IPS DF 6.9 (cell line): ENCODE results near the gene PRSS53.

Source experiments
- DNase-seq: peaks from one replicate; pipeline ENCODE4 v3.0.0-alpha.2; 2013; ENCODE audit warnings: low read depth, low spot score
- H3K27ac ChIP-seq: one replicate; pipeline ENCODE4 v1.5.1; 2013; ENCODE audit warnings: low read length, control low read depth
- H3K27me3 ChIP-seq: 2 replicates; pipeline ENCODE4 v1.6.1; 2013; ENCODE audit warnings: mild to moderate bottlenecking, low read length; ENCODE audit not compliant: control insufficient read depth, insufficient read depth
- H3K36me3 ChIP-seq: 2 replicates; pipeline ENCODE4 v1.6.1; 2013; ENCODE audit warnings: low read length; ENCODE audit not compliant: control insufficient read depth, insufficient read depth
- H3K4me1 ChIP-seq: 2 replicates; pipeline ENCODE4 v1.6.1; 2013; ENCODE audit warnings: low read length; ENCODE audit not compliant: control insufficient read depth, insufficient read depth
- H3K4me3 ChIP-seq: 2 replicates; pipeline ENCODE4 v1.5.1; 2013; ENCODE audit warnings: mild to moderate bottlenecking, low read length
- H3K9me3 ChIP-seq: 2 replicates; pipeline ENCODE4 v1.6.1; 2013; ENCODE audit warnings: low read length, inconsistent platforms; ENCODE audit not compliant: control insufficient read depth, insufficient read depth
- WGBS: extraction: QIAGEN DNeasy Blood & Tissue Kit; methylation state at CpG from one replicate; pipeline ENCODE4 v1.1.7; 2013; ENCODE audit warnings: mixed read lengths, missing lambda C conversion rate; ENCODE audit not compliant: insufficient read length, insufficient coverage; 5-methylcytosine and 5-hydroxymethylcytosine counted together

Gene PRSS53

DNA sequence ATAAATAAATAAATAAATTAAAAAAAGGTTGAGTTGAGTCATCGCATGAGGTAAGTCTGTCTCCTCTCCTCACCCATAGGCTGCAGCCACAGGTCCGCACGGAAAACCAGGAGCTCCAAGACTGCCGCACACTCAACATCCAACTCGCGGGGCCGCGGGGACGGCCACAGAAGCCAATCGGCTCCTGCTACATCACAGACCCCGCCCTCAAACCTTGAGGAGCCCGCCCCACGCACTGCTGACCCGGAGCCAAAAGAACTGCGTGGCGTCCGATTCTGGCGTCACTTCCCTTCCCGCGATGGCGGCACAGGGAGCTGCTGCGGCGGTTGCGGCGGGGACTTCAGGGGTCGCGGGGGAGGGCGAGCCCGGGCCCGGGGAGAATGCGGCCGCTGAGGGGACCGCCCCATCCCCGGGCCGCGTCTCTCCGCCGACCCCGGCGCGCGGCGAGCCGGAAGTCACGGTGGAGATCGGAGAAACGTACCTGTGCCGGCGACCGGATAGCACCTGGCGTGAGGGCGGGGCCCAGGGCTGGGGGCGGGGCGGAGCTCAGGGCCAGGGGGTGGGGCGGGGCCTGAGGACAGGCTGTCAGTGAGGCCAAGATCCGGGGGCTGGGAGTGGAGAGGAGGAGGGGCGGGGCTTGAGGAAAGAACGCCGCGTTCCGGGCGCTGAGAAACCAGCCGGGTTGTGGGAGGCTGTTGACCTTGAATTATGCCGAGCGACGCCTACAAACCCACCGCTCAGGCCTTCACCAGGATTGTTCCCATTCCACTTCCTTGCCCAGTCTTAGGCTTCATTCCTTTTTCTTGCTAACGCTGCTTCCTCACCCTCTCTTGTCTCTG lies 28.9 kb upstream of the PRSS53 start, which contains the start of gene KAT8:
TSS of gene KAT8 (plus strand) at position 281 of the 839 bp plus-strand sequence. CDS start at position 299, 18 bp downstream.
- DNase-seq: no peak
- WGBS: no CpG with 5 or more reads among the region's 68 CpGs
- Histone ChIP-seq H3K27ac (no peak within 1 kb of the TSS), H3K4me1 (no peaks in the 10 kb centered on the region), H3K4me3 (peak within 1 kb of the TSS; percentile 75; the same call in 1 of the 2 replicates), H3K9me3 (no peaks in the 10 kb centered on the region), H3K36me3 (peaks cover 10% of the 10 kb centered on the region), H3K27me3 (no peaks in the 10 kb centered on the region)

DNA sequence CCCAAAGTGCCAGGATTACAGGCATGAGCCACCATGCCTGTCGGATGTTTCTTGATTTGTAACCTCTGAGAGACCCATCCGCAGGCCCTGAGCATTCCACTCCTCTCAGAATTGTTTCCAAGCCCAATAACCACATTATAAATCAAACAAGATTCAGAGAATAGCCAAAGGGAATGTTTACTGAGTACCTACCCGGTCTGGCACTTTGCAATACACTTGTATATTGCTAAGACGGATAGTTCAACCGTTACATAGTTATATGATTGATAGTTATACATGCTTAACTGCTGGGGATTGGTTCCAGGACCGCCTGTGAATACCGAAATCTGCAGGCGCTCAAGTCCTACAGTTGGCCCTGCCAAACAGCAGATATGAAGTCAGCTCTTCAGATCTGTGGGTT lies 25.7 kb upstream of the PRSS53 start:
- no peak for DNase-seq
- no peak overlapping the region for H3K27ac ChIP-seq
- WGBS: no CpG with 5 or more reads among the region's 8 CpGs
- peaks cover 7% of the 10 kb centered on the region for H3K36me3 ChIP-seq
- no peak overlapping the region for H3K4me3 ChIP-seq
- no peaks in the 10 kb centered on the region for H3K27me3 ChIP-seq
- H3K9me3 ChIP-seq: no peaks in the 10 kb centered on the region
- H3K4me1 ChIP-seq: no peaks in the 10 kb centered on the region

DNA sequence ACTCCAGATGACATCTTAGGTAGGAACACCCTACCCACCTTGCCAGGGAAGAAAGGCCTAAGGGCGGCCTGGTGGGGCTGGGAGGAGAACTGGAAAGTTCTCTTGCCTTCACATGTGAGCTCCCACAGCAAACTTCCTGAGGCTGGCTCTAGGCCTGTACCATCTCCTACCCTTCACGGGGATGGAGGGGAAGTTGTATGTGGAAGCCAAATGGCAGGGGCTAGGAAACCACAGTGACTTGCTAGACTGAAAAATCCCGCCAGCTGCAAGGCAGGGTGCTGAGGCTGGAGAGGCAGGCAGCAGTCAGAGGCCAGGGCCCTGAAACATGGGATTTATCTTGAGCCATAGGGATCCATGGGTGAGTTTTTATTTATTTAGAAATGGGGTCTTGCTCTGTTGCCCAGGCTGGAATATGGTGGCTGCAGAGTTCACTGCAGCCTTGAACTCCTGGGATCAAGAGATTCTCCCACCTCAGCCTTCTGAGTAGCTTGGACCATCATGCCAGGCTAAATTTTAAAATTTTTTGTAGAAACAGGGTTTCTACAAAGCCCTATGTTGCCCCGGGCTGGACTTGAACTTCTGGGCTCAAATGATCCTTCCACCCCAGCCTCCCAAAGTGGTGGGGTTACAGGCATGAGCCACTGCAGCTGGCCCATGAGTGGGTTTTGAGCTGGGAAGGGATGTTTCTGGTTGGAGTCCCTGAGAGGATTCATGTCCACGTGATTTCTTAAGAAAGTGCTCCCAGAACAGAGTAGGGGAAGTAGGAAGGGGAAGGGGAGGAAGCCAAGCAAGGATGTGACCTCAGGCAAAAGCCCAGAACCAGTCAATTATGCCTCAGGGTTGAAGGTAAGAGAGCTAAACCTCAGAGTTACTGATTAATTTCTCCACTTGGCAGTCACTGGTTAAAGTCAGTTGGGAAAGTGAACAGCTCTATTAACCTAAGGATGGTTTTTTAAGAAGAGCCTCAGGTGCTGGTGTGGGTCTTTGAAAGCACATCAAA lies 24.7 kb upstream of the PRSS53 start:
- H3K27ac ChIP-seq: no peak overlapping the region
- no CpG with 5 or more reads among the region's 5 CpGs for WGBS
- DNase-seq: no peak
- H3K36me3 ChIP-seq: peaks cover 7% of the 10 kb centered on the region
- no peaks in the 10 kb centered on the region for H3K9me3 ChIP-seq
- H3K4me1 ChIP-seq: 0 out of 2 replicates have a peak, but pooled peaks cover 2% of the 10 kb centered on the region
- no peak overlapping the region for H3K4me3 ChIP-seq
- no peaks in the 10 kb centered on the region for H3K27me3 ChIP-seq

DNA sequence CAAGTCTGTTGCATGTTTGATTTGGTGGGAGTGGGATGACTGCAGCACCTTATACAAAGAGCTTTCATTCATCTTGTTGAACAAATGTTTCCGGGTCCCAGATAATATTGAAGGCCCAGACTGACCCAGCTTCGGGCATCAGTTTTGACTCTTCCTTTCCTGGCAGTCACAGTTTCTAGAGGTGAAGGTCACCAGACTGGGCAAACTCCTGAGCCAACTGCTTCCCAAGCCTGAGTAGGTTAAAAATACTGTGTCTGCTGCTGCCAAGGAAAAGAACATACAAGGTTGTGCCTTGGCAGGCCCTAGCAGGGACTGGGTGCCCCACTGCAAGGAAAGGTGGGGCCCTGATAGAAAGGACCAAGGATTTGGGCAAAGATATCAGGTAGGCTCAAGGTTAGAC lies 24.0 kb upstream of the PRSS53 start:
- no CpG with 5 or more reads among the region's 2 CpGs for WGBS
- no peaks in the 10 kb centered on the region for H3K9me3 ChIP-seq

DNA sequence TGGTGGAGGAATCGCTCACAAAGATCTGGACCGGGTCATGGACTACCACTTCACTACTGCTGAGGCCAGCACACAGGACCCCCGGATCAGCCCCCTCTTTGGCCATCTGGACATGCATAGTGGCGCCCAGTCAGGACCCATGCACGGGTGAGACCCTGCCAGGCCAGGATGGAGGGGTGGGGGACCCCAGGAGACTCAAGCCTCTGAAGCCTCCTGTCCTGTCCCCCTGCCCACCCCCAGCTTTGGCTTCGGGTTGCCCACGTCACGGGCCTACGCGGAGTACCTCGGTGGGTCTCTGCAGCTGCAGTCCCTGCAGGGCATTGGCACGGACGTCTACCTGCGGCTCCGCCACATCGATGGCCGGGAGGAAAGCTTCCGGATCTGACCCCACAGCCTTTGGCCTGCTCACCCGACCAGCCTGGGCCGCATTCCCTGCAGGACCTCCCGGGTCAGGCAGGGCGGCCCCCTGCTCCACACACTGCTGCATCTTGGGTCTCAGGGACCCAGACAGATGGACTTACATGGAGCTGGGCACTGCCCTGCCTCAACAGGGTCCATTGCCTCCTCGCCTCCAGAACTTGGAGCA lies 23.2 kb upstream of the PRSS53 start:
- no CpG with 5 or more reads among the region's 23 CpGs for WGBS

More for the DNA sequence above, 24.0 kb upstream of the PRSS53 start:
- no peak overlapping the region for H3K4me3 ChIP-seq
- peaks cover 7% of the 10 kb centered on the region for H3K36me3 ChIP-seq
- H3K27me3 ChIP-seq: no peaks in the 10 kb centered on the region
- DNase-seq: no peak
- 0 out of 2 replicates have a peak, but pooled peaks cover 2% of the 10 kb centered on the region for H3K4me1 ChIP-seq
- no peak overlapping the region for H3K27ac ChIP-seq

DNA sequence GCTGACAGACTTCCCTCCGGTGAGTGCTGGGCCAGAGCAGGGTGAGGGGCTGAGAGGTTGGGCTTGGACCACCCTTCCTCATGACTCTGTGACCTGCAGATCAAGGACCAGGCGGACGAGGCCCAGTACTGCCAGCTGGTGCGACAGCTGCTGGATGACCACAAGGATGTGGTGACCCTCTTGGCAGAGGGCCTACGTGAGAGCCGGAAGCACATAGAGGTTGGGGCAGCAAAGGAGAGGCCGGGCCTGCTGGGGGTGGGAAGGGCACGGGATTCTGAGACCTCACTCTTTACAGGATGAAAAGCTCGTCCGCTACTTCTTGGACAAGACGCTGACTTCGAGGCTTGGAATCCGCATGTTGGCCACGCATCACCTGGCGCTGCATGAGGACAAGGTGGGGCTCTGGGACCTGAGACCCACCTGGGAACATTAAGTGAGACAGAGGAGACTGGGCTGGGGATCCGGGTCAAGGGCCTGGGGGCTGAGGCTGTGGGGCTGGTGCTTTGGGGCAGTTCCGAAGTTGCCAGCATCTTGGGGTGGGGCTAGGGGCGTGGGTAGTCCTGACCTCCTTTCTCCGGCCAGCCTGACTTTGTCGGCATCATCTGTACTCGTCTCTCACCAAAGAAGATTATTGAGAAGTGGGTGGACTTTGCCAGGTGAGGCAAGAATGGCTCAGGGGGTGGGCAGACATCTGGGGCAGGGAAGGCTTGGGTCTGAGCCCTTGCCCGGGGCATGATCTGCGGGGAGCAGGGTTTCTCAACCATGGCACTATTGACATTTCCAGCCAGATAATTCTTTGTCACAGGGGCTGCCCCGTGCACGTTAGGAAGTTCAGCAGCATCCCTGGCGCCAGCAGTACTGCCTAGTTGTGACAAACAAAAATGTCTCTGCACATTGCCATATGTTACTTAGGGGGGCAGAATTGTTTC lies 21.6 kb upstream of the PRSS53 start:
- H3K4me3 ChIP-seq: no peak overlapping the region
- H3K27me3 ChIP-seq: no peaks in the 10 kb centered on the region
- H3K9me3 ChIP-seq: no peaks in the 10 kb centered on the region
- peaks cover 7% of the 10 kb centered on the region for H3K36me3 ChIP-seq
- peaks cover 4% of the 10 kb centered on the region for H3K4me1 ChIP-seq
- no peak for DNase-seq
- WGBS: no CpG with 5 or more reads among the region's 26 CpGs
- no peak overlapping the region for H3K27ac ChIP-seq

More for the DNA sequence above, 23.2 kb upstream of the PRSS53 start:
- Histone ChIP-seq H3K36me3 (peaks cover 7% of the 10 kb centered on the region), H3K27me3 (no peaks in the 10 kb centered on the region), H3K9me3 (no peaks in the 10 kb centered on the region), H3K4me3 (no peak overlapping the region), H3K4me1 (0 out of 2 replicates have a peak, but pooled peaks cover 2% of the 10 kb centered on the region), H3K27ac (no peak overlapping the region)
- no peak for DNase-seq

DNA sequence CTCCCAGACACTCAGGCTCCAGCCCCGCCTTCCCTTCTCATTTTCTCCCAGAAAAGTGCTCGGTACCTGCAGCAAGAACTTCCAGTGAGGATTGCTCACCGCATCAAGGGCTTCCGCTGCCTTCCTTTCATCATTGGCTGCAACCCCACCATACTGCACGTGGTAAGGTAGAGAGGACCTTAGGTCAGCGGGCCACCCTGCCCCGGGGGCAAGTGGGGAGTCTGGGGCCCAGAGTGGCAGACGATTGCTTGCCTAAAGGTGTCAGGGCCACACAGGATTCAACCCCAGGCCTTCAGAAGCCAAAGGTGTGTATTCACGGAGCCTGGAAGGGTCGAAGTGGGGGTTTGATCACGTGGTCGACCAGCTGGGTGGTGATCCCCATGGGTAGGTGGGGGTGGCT lies 20.9 kb upstream of the PRSS53 start:
- no peak overlapping the region for H3K4me3 ChIP-seq
- no CpG with 5 or more reads among the region's 12 CpGs for WGBS

DNA sequence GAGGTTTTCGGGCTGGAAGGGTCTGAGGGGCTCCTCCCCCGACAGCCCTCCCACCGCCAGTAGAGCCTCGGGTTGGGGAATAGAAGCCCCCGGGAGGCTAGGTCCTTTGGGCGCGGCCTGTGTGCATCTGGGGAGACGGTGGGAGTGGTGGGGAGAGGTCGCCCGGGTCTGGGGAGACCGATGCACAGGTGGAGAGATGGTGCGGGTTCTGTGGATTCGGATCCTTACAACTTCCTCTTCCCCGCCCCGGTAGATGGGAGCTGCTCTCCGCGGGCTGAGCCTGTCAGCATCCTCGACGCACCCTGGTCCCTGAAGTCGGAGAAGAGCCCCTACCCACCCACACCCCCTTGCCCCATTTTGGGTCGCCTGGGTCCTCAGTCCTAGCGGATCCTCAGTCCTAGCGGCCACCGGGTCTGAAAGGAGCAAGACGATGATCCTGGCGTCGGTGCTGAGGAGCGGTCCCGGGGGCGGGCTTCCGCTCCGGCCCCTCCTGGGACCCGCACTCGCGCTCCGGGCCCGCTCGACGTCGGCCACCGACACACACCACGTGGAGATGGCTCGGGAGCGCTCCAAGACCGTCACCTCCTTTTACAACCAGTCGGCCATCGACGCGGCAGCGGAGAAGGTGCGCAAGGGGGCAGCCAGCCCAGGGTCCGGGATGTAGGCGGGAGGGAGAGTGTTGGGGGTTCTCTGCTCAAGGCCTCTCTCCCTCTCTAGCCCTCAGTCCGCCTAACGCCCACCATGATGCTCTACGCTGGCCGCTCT lies 20.2 kb upstream of the PRSS53 start:
- no peaks in the 10 kb centered on the region for H3K27me3 ChIP-seq
- DNase-seq: no peak
- no peak overlapping the region for H3K27ac ChIP-seq

More for the DNA sequence above, 20.9 kb upstream of the PRSS53 start:
- DNase-seq: no peak
- Histone ChIP-seq H3K4me1 (peaks cover 4% of the 10 kb centered on the region), H3K27me3 (no peaks in the 10 kb centered on the region), H3K27ac (no peak overlapping the region), H3K9me3 (no peaks in the 10 kb centered on the region), H3K36me3 (peaks cover 7% of the 10 kb centered on the region)

More for the DNA sequence above, 20.2 kb upstream of the PRSS53 start:
- peaks cover 7% of the 10 kb centered on the region for H3K36me3 ChIP-seq
- no CpG with 5 or more reads among the region's 57 CpGs for WGBS
- H3K9me3 ChIP-seq: no peaks in the 10 kb centered on the region
- peaks cover 4% of the 10 kb centered on the region for H3K4me1 ChIP-seq
- H3K4me3 ChIP-seq: peak overlapping the region; percentile 78
